ENCODE data around the gene WNT7B. TPM values are rescaled to one million over a fixed set of nuclear protein-coding genes. Genes with fewer than 3 reads are reported as not detected.

The WNT7B gene
- total and polyA plus RNA-seq, 10 of the 15 experiments (the other 5 are each of a cell fraction or from before 2014, with no cell fraction given), result 0.12 TPM; not detected in 9

DNA sequence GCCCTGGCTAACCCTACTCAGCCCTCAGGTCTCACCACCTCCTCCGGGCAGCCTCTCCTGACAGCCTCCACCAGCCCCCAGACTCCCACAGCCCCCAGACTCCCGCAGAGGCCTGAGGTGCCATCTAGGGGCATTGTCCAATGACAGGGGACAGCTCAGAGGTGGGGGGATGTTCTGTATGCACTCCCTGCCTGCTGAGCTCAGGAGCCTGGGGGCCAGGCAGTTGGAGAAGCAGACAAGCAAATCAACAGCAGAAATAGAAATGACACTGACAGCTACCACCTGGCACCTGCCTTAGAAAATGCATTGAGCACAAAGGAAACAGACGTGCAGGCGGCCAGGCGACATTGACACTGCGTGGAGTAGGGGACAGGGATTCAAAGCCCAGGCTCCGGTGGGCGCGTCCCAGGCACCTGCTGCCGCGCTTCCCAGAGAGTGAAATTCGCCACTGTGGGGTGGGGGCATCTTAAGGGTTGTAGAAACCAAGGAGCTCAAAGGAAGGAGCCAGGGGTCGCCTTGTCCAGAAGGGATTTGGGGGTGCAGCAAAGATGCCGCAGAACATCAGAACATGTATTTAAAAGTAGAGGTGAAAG, 22.5 kb upstream of the WNT7B start:
- ATAC-seq (no peak), DNase-seq (ENCODE audit: low read depth, low spot score) (no peak), FAIRE-seq (no peak)
- no peaks in the 10 kb centered on the region for H3K79me2 ChIP-seq (ENCODE audit: control insufficient read depth, insufficient read depth, low read length)
- CTCF ChIA-PET, result interaction anchor here (0.7 kb wide), 1 partner anchor 13 kb away, joined by 3 read pairs; no protein-coding TSS in a partner anchor
- SMC1A ChIA-PET (ENCODE audit: uncharacterized antibody, unreplicated experiment), result no interaction called here
- H3K27ac ChIP-seq (ENCODE audit: control insufficient read depth, insufficient read depth), result no peak overlapping the region
- intact Hi-C loops (cut with micrococcal nuclease; ENCODE audit: unreplicated experiment), result loop anchor here (10.0 kb wide), 1 partner anchor 315 kb away; no protein-coding TSS in a partner anchor
- RAD21 ChIA-PET (ENCODE audit: unreplicated experiment), result no interaction called here
- H3K9ac ChIP-seq (ENCODE audit: control insufficient read depth, insufficient read depth, low read length), result no peak overlapping the region
- H2AFZ ChIP-seq (ENCODE audit: control insufficient read depth, low read depth, low read length), result no peak overlapping the region
- H3K27me3 ChIP-seq (replicated peaks in 1 of 2; ENCODE audit: control insufficient read depth in 2 of 2, insufficient read depth in 2 of 2, low read length in 1 of 2), result no peaks in the 10 kb centered on the region
- no peaks in the 10 kb centered on the region for H4K20me1 ChIP-seq (ENCODE audit: control insufficient read depth, insufficient read depth)
- POLR2A ChIA-PET, result no interaction called here
- 51% methylated on average over 14 of the region's 14 CpGs for WGBS (ENCODE audit: insufficient coverage, insufficient replicate concordance, low lambda C conversion rate, missing lambda C conversion rate)
- in situ Hi-C loops (cut with MboI), result no loop called here
- no peaks in the 10 kb centered on the region for H3K36me3 ChIP-seq (ENCODE audit: control insufficient read depth in 2 of 2, insufficient read depth in 2 of 2, low read length in 1 of 2)
- H3K4me2 ChIP-seq (ENCODE audit: control insufficient read depth, insufficient read depth), result no peak overlapping the region
- peaks cover 11% of the 10 kb centered on the region for H3K4me1 ChIP-seq (ENCODE audit: control insufficient read depth, insufficient read depth, low read length)
- no TSS peak for BruUV-seq (replicated peaks)
- no peaks in the 10 kb centered on the region for H3K9me3 ChIP-seq (replicated peaks; ENCODE audit: control insufficient read depth, insufficient read depth, low read length)
- no peak overlapping the region for H3K4me3 ChIP-seq
- TF ChIP-seq HDAC6 (IDR thresholded peaks at IDR 0.05; ENCODE audit: unreplicated experiment) (no peak), RAD51 (IDR thresholded peaks at IDR 0.05) (no peak), IKZF1 (conservative IDR thresholded peaks at IDR 0.05) (no peak), NFYB (IDR thresholded peaks at IDR 0.05; ENCODE audit: insufficient read depth, low read depth, low read length) (no peak), NR2F1 (conservative IDR thresholded peaks at IDR 0.05) (no peak), TCF3 (IDR thresholded peaks at IDR 0.05; ENCODE audit: borderline replicate concordance, insufficient read depth, low read depth, low read length) (no peak), RUNX3 (IDR thresholded peaks at IDR 0.05; ENCODE audit: low read length) (no peak), EZH2 (IDR thresholded peaks at IDR 0.05; ENCODE audit: borderline replicate concordance, control insufficient read depth, low read depth, low read length) (no peak), SMC3 (IDR thresholded peaks at IDR 0.05; ENCODE audit: borderline replicate concordance, low read length) (no peak), POLR2A (IDR thresholded peaks at IDR 0.05; ENCODE audit: low read depth, low read length) (no peak), YY1 (IDR thresholded peaks at IDR 0.05; ENCODE audit: low read depth, low read length) (no peak), RBBP5 (conservative IDR thresholded peaks at IDR 0.05) (no peak), STAT3 (IDR thresholded peaks at IDR 0.05; ENCODE audit: low read depth, low read length) (no peak)
- TF ChIP-seq, protein P1, sequence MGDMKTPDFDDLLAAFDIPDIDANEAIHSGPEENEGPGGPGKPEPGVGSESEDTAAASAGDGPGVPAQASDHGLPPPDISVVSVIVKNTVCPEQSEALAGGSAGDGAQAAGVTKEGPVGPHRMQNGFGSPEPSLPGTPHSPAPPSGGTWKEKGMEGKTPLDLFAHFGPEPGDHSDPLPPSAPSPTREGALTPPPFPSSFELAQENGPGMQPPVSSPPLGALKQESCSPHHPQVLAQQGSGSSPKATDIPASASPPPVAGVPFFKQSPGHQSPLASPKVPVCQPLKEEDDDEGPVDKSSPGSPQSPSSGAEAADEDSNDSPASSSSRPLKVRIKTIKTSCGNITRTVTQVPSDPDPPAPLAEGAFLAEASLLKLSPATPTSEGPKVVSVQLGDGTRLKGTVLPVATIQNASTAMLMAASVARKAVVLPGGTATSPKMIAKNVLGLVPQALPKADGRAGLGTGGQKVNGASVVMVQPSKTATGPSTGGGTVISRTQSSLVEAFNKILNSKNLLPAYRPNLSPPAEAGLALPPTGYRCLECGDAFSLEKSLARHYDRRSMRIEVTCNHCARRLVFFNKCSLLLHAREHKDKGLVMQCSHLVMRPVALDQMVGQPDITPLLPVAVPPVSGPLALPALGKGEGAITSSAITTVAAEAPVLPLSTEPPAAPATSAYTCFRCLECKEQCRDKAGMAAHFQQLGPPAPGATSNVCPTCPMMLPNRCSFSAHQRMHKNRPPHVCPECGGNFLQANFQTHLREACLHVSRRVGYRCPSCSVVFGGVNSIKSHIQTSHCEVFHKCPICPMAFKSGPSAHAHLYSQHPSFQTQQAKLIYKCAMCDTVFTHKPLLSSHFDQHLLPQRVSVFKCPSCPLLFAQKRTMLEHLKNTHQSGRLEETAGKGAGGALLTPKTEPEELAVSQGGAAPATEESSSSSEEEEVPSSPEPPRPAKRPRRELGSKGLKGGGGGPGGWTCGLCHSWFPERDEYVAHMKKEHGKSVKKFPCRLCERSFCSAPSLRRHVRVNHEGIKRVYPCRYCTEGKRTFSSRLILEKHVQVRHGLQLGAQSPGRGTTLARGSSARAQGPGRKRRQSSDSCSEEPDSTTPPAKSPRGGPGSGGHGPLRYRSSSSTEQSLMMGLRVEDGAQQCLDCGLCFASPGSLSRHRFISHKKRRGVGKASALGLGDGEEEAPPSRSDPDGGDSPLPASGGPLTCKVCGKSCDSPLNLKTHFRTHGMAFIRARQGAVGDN (IDR thresholded peaks at IDR 0.05), result no peak
- TF ChIP-seq, protein P2, sequence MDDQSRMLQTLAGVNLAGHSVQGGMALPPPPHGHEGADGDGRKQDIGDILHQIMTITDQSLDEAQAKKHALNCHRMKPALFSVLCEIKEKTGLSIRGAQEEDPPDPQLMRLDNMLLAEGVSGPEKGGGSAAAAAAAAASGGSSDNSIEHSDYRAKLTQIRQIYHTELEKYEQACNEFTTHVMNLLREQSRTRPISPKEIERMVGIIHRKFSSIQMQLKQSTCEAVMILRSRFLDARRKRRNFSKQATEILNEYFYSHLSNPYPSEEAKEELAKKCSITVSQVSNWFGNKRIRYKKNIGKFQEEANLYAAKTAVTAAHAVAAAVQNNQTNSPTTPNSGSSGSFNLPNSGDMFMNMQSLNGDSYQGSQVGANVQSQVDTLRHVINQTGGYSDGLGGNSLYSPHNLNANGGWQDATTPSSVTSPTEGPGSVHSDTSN (IDR thresholded peaks at IDR 0.05; ENCODE audit: insufficient replicate concordance, low read depth, low read length), result no peak
- TF ChIP-seq, protein P3, sequence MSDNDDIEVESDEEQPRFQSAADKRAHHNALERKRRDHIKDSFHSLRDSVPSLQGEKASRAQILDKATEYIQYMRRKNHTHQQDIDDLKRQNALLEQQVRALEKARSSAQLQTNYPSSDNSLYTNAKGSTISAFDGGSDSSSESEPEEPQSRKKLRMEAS (IDR thresholded peaks at IDR 0.05; ENCODE audit: low read depth, low read length), result no peak
- TF ChIP-seq, protein P4, sequence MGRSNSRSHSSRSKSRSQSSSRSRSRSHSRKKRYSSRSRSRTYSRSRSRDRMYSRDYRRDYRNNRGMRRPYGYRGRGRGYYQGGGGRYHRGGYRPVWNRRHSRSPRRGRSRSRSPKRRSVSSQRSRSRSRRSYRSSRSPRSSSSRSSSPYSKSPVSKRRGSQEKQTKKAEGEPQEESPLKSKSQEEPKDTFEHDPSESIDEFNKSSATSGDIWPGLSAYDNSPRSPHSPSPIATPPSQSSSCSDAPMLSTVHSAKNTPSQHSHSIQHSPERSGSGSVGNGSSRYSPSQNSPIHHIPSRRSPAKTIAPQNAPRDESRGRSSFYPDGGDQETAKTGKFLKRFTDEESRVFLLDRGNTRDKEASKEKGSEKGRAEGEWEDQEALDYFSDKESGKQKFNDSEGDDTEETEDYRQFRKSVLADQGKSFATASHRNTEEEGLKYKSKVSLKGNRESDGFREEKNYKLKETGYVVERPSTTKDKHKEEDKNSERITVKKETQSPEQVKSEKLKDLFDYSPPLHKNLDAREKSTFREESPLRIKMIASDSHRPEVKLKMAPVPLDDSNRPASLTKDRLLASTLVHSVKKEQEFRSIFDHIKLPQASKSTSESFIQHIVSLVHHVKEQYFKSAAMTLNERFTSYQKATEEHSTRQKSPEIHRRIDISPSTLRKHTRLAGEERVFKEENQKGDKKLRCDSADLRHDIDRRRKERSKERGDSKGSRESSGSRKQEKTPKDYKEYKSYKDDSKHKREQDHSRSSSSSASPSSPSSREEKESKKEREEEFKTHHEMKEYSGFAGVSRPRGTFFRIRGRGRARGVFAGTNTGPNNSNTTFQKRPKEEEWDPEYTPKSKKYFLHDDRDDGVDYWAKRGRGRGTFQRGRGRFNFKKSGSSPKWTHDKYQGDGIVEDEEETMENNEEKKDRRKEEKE (IDR thresholded peaks at IDR 0.05), result no peak
